Stimulated activated CD8-positive, alpha-beta memory T cell treated with anti-CD3 and anti-CD28 coated beads, Interleukin-15, amount 100 ng/mL, for 4 hours (primary cell): ENCODE results near the gene MADCAM1.
"Not testable (repeated sequence)": the region's sequence is repeated elsewhere in the genome, so short reads cannot be mapped to it uniquely, and the experiment has no call there.

Source experiments
- DNase-seq, 2 donors: peaks; one replicate each; pipeline ENCODE4 v3.0.0-alpha.2; 2020; ENCODE audit warnings: low read depth in 2 of 2

Gene MADCAM1

GRCh38 chr19:465056-465816 lies 31.1 kb upstream of the MADCAM1 start:
- no peak for DNase-seq

DNA sequence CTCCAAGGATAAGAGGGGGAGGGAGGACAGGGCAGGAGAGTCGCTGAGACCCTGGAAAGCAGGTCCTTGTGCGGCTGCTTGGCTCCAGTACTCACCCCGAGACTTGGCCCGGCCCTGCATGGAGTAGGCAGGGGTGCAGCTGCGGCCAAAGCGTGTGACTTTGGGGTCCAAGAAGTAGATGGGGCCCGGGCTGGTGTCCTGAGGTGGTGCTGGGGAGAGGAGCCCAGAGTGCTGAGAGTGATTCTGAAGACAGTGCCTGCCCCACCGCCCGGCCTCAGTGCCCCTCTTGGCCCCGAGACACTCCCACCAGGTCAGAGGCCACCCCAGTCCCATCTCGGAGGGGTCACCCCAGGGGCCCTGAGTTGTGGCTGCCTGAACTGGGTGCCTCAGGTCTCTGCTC lies 28.7 kb upstream of the MADCAM1 start:
- DNase-seq, result no peak

- no peak for DNase-seq
Observed at GRCh38 chr19:468587-469256, 27.6 kb upstream of the MADCAM1 start.

- DNase-seq, result no peak
Observed at GRCh38 chr19:469833-470232, 26.5 kb upstream of the MADCAM1 start.

DNA sequence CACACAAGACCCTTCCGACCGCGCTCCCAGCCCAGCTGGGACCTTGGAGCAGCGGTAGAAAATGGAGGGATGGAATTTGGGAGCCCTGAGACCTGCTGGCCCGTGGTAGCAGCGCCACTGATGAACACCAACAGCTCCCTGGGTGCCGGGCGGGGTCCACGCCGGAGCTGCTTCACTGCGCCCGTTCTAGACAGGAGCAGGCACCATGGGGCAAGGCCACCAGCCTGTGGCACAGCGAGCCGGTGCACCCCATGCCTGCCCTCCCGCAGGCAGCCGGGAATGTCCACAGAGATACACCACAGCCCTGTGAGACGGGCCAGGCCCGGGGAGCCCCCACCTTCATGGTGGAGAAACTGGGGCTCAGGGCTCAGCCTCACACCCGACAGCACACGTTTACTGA lies 25.6 kb upstream of the MADCAM1 start:
- DNase-seq, result no peak

- no peak for DNase-seq
Observed at GRCh38 chr19:472005-472858, 24.1 kb upstream of the MADCAM1 start.

- DNase-seq, result no peak
Observed at GRCh38 chr19:474126-475078, 21.9 kb upstream of the MADCAM1 start.

DNA sequence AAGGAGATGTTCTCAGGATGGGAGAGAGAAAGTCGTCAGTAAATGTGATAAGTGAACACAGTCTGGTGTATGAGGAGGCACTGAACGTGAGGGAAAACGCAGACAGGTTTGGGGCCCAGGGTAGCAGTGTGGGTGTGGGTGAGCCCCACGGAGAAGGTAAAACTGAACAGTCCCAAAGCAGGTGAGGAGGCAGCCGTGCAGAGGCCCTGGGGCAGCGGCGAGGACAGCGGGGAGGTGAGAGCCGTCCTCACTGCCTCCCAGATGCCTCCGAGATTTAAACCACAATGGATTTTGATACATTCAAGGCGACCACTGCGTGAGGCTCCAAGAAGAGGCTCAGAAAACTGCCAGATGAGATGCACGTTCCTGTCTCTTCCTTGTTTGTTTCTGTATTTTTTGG lies 20.9 kb upstream of the MADCAM1 start:
- DNase-seq, result no peak

- no peak for DNase-seq
Observed at GRCh38 chr19:478236-478903, 17.9 kb upstream of the MADCAM1 start.

DNA sequence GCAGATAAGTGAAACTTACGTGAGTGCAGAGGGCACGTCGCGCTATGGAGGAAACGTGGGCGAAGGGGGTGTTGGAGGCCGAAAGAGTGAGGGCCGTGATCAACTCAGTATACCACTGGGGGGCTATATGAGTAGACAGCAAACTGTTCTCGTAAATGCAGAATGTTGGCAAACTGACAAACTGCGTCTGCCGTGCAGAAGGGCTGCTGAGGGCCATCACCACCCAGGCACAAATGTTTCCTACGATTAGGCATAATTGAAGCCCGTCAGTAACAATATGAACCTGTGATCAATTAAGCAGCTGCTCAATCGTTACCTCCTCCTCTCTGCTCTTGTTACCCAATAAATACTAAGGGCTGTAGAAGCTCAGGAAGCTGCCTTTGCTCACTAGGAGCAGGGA lies 17.3 kb upstream of the MADCAM1 start:
- DNase-seq, result no peak

GRCh38 chr19:480016-480855 lies 16.1 kb upstream of the MADCAM1 start:
- no peak for DNase-seq

- DNase-seq, result not testable (repeated sequence)
Observed at GRCh38 chr19:481100-481499, 15.2 kb upstream of the MADCAM1 start.

- no peak for DNase-seq
Observed at GRCh38 chr19:482186-483041, 13.9 kb upstream of the MADCAM1 start.

DNA sequence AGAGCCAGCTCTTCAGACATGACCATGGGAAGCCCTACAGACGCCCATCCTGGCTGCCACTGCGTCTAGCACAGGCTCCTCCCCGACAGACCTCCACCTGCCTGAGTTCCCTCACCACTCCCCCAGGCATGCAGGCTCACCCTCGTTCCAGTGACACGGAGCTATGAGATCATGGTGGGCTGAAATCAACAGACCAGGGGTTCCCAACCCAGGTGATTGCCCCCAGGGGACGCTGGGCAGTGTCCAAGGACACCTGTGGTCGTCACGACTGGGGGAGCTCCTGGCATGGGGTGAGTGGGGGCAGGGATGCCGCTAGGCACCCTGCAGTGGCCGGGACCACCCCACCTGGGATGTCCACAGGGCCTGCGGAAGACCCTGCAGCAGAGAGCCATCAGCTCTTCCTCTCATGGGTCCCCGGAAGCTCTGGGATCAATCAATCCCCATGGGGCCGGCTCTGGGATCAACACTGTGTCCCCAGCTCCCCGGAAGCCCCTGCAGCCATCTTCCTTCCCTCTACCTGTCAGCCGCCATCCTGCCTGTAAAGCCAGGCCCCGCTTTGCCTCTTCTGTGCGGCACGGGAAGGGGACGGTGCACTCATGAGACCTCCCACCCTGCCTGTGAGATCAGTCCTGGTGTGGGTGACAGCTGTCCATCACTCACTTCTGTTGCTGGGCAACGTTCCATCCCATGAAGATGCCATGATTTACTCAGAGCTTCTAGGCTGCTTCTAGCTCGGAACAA lies 12.8 kb upstream of the MADCAM1 start:
- no peak for DNase-seq

- no peak for DNase-seq
Observed at GRCh38 chr19:484494-484893, 11.8 kb upstream of the MADCAM1 start.

DNA sequence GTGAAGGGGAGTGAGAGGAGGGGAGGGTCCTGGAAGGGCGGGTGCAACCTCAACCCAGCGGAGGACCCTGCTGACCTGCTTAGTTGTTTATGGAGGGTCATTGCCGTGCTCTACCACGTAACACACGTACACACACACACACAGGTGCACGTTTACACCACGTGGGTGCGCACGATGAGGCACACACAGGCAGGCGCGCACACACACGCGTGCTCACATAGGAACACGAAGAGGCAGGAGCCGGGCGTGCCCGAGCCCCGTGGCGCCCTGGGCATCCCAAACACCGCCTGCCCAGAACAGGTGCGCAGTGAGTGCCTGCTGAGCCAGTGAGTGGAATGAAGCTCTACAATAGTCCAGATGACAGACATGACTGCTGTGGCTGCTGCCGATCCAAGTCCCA lies 11.2 kb upstream of the MADCAM1 start:
- no peak for DNase-seq

DNA sequence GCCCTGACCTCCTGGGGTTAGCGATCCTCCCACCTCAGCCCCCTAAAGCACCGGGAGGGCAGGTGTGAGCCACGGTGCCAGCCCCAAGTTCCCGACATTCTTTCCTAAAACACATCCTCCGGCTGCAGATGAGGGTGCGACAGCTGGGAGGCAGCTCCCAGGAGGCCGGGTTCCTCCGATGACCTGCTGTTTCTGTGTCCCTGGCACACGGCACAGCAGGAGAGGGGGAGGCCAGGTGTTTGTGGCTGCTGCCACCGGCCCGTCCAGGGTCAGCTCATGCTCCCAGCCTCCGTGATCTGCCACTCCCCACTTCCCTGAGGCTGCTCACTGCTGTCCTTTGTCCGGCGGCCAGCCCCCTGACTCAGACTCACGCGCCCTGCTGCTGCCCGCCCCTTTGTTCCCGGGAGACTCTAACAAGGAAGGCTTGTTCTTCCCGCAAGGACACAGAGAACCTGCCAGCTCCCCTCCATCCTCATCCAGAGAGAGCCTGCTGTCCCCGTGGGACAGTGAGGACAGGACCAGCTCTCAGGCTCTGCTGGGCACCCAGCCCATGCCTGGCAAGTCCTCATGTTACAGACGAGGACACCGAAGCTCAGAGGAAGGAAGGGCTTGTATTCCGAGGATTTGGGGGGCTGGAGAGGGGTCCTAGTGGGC lies 10.6 kb upstream of the MADCAM1 start:
- no peak for DNase-seq
